ENCODE measurements around the gene GALK1.

DNA sequence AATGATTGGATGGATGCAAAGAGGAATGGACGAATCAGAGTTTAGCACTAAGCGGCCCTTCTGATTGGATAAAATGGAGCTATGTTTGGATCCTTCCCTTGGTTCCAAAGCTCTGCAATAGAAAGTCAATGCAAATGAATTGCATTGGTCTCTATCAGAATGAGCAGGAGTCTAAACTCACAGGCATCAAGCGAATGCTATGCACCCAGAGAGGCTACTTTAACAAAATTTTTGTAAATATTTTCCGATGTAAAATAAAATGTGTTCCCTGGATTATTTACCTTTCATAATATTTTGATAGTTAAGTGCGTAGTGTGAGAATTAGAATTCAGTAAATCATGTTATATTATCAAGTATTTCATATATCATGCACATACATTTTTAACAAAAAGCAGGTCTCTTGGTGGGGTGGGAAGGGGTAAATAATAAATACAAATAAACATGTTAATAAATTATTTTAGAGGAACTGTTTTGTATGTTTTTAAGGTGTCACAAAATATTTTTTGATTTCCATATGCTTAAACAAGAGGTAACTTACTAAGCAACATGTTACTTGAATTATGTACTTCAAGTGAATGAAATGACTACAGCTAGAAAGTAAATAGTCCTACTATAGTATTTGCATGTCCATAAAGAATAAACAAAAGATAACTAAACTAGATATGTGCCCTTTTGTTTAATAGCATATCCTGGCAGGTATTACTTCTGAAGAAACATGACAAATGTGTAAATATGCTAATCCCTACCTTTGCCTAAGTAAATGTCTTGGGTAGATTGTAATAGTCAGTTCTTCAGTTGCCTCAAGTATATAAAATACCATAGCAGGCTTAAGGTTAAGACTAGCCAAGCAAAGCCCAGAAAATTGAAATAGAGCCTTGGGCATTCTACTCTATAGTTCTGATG, 15.2 kb upstream of the GALK1 start:
- TF ChIP-seq, protein P1, sequence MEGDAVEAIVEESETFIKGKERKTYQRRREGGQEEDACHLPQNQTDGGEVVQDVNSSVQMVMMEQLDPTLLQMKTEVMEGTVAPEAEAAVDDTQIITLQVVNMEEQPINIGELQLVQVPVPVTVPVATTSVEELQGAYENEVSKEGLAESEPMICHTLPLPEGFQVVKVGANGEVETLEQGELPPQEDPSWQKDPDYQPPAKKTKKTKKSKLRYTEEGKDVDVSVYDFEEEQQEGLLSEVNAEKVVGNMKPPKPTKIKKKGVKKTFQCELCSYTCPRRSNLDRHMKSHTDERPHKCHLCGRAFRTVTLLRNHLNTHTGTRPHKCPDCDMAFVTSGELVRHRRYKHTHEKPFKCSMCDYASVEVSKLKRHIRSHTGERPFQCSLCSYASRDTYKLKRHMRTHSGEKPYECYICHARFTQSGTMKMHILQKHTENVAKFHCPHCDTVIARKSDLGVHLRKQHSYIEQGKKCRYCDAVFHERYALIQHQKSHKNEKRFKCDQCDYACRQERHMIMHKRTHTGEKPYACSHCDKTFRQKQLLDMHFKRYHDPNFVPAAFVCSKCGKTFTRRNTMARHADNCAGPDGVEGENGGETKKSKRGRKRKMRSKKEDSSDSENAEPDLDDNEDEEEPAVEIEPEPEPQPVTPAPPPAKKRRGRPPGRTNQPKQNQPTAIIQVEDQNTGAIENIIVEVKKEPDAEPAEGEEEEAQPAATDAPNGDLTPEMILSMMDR (IDR thresholded peaks at IDR 0.05), result no peak
- no peak for TF ChIP-seq POLR2A (IDR thresholded peaks at IDR 0.05)

All from lower leg skin (tissue), 3 donors.